ENCODE data around the gene CDC42BPA. TPM values are rescaled to one million over a fixed set of nuclear protein-coding genes. Genes with fewer than 3 reads are reported as not detected.

Gene CDC42BPA
- polyA plus RNA-seq, 12 donors, result 27.0 to 36.2 (median 31.8) TPM; not detected in 1

- no peak for DNase-seq
Measured at GRCh38 chr1:226994586-226995364, 323.5 kb downstream of the CDC42BPA start.

- DNase-seq, result no peak
Measured at GRCh38 chr1:226993814-226994585, 324.3 kb downstream of the CDC42BPA start.

GRCh38 chr1:226991920-226992319 lies 326.4 kb downstream of the CDC42BPA start:
- no peak for DNase-seq

GRCh38 chr1:226990133-226990716 lies 328.1 kb downstream of the CDC42BPA start:
- DNase-seq, result no peak

GRCh38 chr1:226989085-226989920 lies 329.0 kb downstream of the CDC42BPA start:
- DNase-seq, result no peak

GRCh38 chr1:226988334-226988666 lies 330.0 kb downstream of the CDC42BPA start:
- no peak for DNase-seq

- no peak for DNase-seq
Measured at GRCh38 chr1:226987623-226988333, 330.5 kb downstream of the CDC42BPA start.

GRCh38 chr1:226987179-226987536 lies 331.1 kb downstream of the CDC42BPA start:
- no peak for DNase-seq

- no peak for DNase-seq
Measured at GRCh38 chr1:226986496-226987178, 331.7 kb downstream of the CDC42BPA start.

- DNase-seq, result no peak
Measured at GRCh38 chr1:226985839-226986463, 332.3 kb downstream of the CDC42BPA start.

- DNase-seq, result no peak
Measured at GRCh38 chr1:226985239-226985838, 333.0 kb downstream of the CDC42BPA start.

- no peak for DNase-seq
Measured at GRCh38 chr1:226984521-226985238, 333.6 kb downstream of the CDC42BPA start.

- no peak for DNase-seq
Measured at GRCh38 chr1:226983992-226984364, 334.3 kb downstream of the CDC42BPA start.

- no peak for DNase-seq
Measured at GRCh38 chr1:226983247-226983991, 334.9 kb downstream of the CDC42BPA start.

- DNase-seq, result no peak
Measured at GRCh38 chr1:226982451-226983177, 335.7 kb downstream of the CDC42BPA start.

GRCh38 chr1:226981838-226982237 lies 336.5 kb downstream of the CDC42BPA start:
- no peak for DNase-seq

- DNase-seq, result no peak
Measured at GRCh38 chr1:226981386-226981817, 336.9 kb downstream of the CDC42BPA start.
